ENCODE measurements around the gene TLX1.

GRCh38 chr10:101121654-101122031 is 9.5 kb upstream of the TLX1 start:
- no peak for TF ChIP-seq MAX (IDR thresholded peaks at IDR 0.05; ENCODE audit: low read depth, low read length)
- TF ChIP-seq, protein P1, sequence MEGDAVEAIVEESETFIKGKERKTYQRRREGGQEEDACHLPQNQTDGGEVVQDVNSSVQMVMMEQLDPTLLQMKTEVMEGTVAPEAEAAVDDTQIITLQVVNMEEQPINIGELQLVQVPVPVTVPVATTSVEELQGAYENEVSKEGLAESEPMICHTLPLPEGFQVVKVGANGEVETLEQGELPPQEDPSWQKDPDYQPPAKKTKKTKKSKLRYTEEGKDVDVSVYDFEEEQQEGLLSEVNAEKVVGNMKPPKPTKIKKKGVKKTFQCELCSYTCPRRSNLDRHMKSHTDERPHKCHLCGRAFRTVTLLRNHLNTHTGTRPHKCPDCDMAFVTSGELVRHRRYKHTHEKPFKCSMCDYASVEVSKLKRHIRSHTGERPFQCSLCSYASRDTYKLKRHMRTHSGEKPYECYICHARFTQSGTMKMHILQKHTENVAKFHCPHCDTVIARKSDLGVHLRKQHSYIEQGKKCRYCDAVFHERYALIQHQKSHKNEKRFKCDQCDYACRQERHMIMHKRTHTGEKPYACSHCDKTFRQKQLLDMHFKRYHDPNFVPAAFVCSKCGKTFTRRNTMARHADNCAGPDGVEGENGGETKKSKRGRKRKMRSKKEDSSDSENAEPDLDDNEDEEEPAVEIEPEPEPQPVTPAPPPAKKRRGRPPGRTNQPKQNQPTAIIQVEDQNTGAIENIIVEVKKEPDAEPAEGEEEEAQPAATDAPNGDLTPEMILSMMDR (IDR thresholded peaks at IDR 0.05; ENCODE audit: low read depth, low read length): no peak
- TF ChIP-seq POLR2A (IDR thresholded peaks at IDR 0.05; ENCODE audit: extremely low read depth, insufficient read length): no peak

All from NB4 (cell line).